HG02943 (cell line): ENCODE measurements around the gene VARS1.
"Not testable (repeated sequence)": the region's sequence is repeated elsewhere in the genome, so short reads cannot be mapped to it uniquely, and the experiment has no call there.

ENCODE experiments used
- ATAC-seq: cut with Tn5 transposase; IDR thresholded peaks from one replicate; pipeline ENCODE4 v1.9.1; 2021; ENCODE audit warnings: mild to moderate bottlenecking, low read depth, moderate library complexity; ENCODE audit not compliant: unreplicated experiment

Gene VARS1

DNA sequence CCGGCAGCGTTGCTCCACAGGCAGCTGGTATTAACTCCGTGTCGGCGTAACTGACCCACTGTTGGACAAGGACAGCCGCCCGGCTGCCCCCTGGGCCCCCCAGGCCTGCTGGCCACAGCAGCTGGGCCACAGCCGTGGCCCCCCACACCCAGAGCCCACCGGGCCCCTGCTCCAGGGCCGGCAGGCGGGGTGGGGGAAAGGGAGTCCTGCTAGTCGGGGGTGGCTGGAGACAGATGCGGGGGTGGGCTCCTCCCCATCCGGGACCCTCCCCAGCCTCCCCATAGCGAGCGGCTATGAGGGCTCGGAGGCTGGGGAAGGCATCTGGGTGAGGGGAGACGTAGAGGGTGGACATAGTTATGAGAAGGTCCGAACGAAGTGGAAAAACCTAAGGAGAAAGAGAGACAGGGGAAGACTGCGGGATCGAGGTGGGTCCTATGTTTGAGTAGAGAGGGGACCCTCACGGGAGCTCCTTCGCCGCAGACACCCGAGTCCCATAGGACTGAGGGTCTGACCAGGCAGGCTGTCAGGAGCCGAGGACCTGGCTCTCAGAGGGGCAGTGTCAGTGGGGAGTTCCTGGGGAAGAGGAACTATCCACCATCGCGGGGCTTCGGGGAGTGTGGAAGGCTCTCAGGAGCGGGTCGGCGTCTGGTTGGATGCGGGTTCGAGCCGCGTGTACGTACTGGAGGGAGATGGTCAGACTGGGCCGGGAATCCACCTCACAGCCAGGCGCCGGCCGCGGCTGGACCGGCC is 511 bp downstream of the VARS1 start:
- no peak for ATAC-seq

GRCh38 chr6:31794294-31794865 is 1.2 kb downstream of the VARS1 start:
- ATAC-seq, result no peak

DNA sequence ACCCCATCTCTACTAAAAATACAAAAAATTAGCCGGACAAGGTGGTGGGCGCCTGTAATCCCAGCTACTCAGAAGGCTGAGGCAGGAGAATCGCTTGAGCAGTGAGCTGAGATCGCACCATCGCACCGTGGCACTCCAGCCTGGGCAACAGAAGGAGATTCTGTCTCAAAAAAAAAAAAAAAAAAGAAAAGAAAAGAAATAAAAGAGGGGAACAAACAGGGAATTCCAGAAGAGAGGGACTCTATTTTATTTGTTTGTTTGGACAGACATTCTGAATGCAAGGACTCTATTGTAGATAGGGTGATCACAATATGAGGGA is 1.7 kb downstream of the VARS1 start:
- ATAC-seq, result not testable (repeated sequence)

- ATAC-seq, result no peak
Measured at GRCh38 chr6:31792761-31793171, 2.8 kb downstream of the VARS1 start.

- no peak for ATAC-seq
Measured at GRCh38 chr6:31792090-31792374, 3.5 kb downstream of the VARS1 start.

GRCh38 chr6:31791324-31792089 is 4.0 kb downstream of the VARS1 start:
- no peak for ATAC-seq

DNA sequence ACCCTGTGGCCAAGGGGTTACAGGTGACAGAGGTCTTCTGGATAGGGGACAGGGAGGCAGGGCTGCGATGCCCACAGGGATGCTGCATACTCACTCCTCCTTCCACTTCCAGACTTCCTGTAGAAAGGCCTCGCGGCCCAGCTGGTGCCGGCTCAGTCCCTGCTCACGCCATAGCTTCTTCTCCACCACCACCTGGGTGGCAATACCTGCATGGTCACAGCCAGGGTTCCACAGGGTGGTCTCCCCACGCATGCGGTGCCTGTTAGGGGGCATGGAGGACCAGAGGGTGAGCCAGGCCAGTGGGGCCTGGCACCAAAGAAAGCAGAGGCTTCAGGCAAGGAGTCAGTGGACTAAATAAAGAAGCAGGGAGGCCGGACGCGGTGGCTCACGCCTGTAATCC is 10.1 kb downstream of the VARS1 start:
- ATAC-seq, result no peak

GRCh38 chr6:31784098-31784925 is 11.2 kb downstream of the VARS1 start:
- ATAC-seq, result no peak

DNA sequence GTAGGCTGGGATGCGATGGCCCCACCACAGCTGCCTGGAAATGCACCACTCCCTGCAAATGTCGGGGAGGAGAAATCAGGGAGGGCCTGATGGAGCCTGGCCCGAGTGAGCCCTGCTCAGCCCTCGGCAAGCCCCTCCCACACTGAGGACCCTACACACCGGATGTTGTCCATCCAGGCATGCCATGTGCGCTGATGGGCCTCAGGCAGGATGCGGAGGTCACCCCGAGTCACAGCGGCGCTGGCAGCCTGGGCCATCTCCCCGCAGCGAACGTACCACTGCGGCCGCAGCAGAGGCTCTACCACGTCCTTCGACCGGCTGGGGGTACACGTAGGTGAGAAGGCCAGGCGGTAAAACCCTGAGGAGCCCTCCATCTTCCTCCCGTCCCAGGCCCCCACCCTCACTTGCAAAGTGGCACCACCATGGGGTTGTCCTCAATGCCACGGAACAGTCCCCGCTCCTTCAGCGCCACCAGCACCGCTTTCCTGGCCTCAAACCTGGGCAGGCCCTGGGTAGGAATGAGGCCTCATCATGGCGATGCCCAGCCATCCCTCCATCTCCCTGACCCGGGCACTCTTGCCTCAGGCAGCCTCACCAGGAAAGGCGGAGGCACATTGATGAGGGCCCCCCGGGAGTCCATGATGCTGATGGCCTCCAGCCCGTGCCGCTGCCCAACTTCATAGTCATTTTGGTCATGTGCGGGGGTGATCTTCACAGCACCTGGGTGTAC is 13.3 kb downstream of the VARS1 start:
- no peak for ATAC-seq

DNA sequence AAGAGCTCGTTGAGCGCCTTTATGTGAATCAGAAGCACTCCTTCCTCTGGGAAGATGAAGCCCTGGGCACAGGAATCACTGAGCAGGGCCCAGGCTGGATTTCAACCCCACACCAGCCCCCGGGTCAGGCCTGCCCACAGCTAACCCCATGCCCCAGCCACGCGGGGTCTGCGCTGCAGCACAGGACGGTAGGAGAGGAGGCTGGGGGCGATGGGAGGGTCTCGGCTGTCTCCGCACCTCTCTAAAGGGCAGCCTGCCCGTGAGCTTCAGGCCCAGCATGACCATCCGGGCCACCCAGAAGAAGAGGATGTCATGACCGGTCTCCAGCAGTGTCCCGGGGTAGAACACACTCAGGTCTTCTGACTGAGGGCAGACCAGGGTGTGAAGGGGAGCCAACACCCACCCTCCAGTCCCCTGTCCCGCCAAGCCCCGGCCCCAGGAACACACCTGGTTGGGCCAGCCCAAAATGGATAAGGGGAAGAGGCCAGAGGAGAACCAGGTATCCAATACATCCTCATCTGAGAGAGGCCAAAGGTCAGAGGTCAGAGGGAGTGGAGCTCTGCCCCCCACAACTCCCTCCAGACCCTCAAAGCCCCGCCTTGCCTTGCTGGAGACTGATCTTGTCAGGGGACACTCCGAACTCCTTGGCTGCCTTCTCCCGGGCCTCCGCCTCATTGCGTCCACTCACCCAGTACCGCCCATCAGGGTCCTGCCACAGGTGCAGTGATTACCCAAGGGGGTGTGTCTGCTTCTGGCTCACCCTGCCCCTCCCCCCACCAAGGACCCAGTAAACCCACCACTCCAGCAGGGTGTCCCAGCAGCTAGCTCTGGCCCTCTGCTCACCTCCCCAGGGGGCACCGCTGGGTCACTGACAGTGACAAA is 14.1 kb downstream of the VARS1 start:
- ATAC-seq, result no peak

- no peak for ATAC-seq
Measured at GRCh38 chr6:31780507-31781243, 14.9 kb downstream of the VARS1 start.

GRCh38 chr6:31779908-31780307 is 15.6 kb downstream of the VARS1 start:
- no peak for ATAC-seq

DNA sequence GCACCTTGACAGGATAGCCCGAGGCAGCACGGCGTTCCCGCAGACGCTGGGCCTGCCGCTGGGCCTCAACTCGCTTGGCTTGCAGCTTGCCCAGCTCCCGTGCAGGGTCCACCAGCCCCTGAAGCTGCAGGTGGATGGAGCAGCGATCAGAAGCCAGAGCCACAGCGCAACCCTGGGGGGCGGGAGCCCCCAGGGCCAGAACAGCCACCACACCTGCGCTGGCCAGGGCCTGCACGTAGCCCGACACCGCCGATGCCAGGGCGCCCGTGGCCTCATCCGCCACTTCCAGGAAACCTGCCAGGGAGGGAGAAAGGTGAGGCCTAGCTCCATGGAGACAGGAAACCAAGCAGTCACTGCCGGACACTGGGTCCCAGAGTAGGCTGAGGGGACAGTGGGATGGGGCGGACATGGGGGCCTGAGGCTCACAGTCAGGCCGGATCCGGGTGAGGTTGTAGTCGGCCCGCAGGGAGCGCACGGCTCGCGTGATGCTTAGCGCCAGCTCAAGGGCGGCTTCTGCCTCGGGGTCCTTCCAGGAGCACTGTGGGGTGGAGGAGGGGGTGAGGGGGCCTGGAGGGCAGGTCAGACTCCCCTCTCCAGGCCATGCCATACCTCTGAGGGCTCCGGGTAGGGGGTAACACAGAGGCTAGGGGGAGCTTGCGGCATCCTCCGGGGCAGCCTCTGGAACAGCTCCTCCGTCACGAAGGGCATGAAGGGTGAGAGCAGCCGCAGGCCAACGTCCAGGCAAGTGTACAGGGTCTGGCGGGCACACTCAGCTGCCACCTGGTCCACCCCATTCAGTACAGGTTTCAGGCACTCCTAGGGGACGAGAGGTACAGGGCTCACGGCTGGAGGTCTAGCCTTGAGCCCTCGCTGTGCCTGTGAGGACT is 16.3 kb downstream of the VARS1 start:
- no peak for ATAC-seq

- ATAC-seq, result no peak
Measured at GRCh38 chr6:31778193-31778592, 17.4 kb downstream of the VARS1 start.

- no peak for ATAC-seq
Measured at GRCh38 chr6:31777667-31778050, 17.9 kb downstream of the VARS1 start.

- no peak for ATAC-seq
Measured at GRCh38 chr6:31776989-31777666, 18.4 kb downstream of the VARS1 start, which contains the start of gene VWA7. Gene VWA7 (minus strand): TSS chr6:31777328. CDS start chr6:31776779, 549 bp downstream.

DNA sequence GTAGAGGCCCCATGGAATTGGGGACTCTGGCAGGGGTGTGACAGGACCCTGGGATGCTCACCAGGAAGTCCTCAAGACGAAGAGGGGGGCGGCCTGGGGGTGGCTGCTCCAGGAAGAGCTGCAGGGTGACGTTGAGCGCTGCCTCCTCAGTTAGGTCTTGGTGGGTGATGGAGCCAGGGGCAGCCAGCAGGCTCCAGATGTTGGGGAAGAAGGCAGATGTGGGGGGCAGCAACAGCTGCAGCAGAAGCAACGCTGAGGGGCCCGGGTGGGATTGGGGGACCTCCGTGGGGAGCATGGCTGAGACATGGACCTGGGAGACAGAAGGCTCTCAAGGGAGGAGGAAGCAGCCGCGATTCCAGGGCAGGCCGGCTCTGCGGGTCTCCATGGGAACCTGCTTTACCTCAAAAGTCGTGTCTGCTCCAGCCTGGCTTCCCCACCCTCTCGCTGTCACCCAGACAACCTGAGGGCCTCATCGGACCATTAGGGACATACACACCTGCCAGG is 19.0 kb downstream of the VARS1 start:
- ATAC-seq, result no peak
